GM06990 (cell line): ENCODE data around the gene RASGRP3.
A peak's percentile ranks its signal among the peaks of the same experiment; 100 is the strongest.

Experiments
- DNase-seq: peaks from one replicate; pipeline ENCODE4 v3.0.0-alpha.2; 2011; ENCODE audit not compliant: insufficient read length; ENCODE audit errors: extremely low read depth
- H3K27me3 ChIP-seq: replicated peaks from 2 replicates; pipeline ENCODE4 v1.6.0; 2011; ENCODE audit warnings: low read length; ENCODE audit not compliant: control insufficient read depth, insufficient read depth
- H3K36me3 ChIP-seq: 2 replicates; pipeline ENCODE4 v1.5.1; 2011; ENCODE audit warnings: low read length; ENCODE audit not compliant: control insufficient read depth, insufficient read depth
- H3K4me3 ChIP-seq: replicated peaks from 2 replicates; pipeline ENCODE4 v1.5.1; 2011; ENCODE audit warnings: low read depth, mild to moderate bottlenecking, control low read depth, low read length
- CTCF ChIP-seq: IDR thresholded peaks from 2 replicates; pipeline ENCODE4 v1.5.1; 2011; ENCODE audit warnings: low read length, control low read depth, mild to moderate bottlenecking, inconsistent platforms; ENCODE audit not compliant: insufficient read depth, poor library complexity, severe bottlenecking

Gene RASGRP3

GRCh38 chr2:33597026-33597425 is 120.6 kb downstream of the RASGRP3 start:
- no peak for TF ChIP-seq CTCF
- peak overlapping the region; percentile 95 for H3K4me3 ChIP-seq
- no peaks in the 10 kb centered on the region; the same call in 1 of the 2 replicates for H3K36me3 ChIP-seq
- no peak for DNase-seq
- H3K27me3 ChIP-seq = no peaks in the 10 kb centered on the region

DNA sequence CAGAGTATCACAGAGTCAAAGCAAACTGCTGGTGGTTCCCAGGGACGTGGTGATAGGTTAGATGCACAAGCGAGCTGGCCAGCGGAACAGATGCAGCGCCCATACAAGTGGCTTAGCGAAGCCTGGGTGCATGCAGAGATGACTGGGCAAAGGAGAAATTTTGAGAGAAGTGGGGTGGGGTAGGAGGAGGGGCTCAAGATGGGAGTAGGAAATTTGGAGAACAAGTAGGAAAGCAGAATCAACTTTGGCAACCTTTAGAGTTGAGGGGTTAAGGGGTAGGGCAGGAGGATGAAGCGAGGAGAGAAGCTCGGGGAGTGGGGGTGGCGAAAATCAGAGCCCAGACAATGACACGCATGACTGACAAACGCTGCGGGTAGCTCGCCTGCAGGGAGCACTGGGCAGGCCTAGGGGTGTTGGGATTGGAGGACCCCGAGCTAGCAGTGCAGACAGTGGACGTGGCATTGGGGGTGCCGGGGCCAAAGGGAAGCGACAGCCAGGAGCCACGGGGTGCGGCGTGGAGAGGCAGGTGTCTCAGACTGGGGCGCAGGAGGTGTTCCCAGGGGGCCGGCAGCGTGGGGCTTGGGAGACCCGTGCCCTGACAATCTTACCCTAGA is 122.2 kb downstream of the RASGRP3 start:
- Histone ChIP-seq H3K27me3 (no peaks in the 10 kb centered on the region), H3K36me3 (no peaks in the 10 kb centered on the region; the same call in 1 of the 2 replicates), H3K4me3 (peak overlapping the region; percentile 95)
- DNase-seq = peak; percentile 46
- no peak for TF ChIP-seq CTCF

DNA sequence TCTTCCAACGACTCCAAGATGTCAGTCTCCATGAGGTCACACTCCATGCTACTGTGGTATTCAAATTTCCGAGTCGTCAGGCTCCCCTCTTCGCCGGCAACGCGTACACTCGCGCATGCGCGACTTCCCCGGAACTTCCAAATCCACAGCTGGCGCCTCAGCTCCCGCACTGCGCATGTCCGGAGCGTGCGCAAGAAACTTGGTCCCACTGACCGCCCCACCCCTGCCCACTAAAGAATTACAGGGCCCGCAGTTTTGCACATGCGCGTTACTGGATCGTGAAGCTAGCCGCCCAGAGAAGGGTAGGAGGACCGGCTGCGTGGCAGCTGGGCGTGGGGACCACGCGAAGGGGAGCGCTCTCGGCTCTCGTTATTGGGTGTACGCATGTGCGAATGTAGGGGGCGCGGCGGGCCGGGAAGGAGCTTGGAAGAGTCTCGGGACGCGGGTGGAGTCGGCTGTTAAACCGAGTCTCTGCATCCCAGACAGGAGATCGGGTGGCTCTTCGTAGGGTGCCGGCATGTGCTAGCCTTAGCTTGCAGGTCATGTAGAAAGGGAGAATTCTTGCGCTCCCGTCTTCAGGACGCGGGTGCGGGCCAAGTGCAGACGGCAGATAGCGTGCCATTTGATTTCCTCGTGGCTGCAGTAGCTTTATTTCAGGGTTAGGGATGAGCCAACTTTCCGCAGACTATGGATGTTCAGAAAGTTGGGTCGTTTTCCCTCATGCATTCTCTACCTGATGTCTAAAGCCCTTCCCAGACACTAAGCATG is 122.9 kb downstream of the RASGRP3 start, which contains the start of gene FAM98A:
Gene FAM98A, minus strand, starts transcription at position 125 of the 768 bp plus-strand sequence. Its CDS starts 78 bp downstream, at position 47.
- TF ChIP-seq CTCF = peak; percentile 27

DNA sequence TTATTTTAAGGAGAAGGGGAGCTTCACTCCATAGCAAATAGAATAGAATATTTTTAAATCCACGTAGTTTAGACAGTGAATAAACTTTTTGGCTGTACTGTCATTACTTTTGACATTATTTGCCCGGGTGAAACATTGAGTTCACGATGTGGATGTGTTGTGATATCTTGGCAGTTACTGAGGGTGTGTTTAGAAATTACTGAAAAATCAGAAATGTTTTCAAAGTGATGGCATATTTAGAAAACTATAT is 123.4 kb downstream of the RASGRP3 start:
- Histone ChIP-seq H3K36me3 (no peaks in the 10 kb centered on the region; the same call in 1 of the 2 replicates), H3K4me3 (peak overlapping the region; percentile 95), H3K27me3 (no peaks in the 10 kb centered on the region)
- no peak for DNase-seq
- no peak for TF ChIP-seq CTCF

More for the DNA sequence above, 122.9 kb downstream of the RASGRP3 start, which contains the start of gene FAM98A:
- Histone ChIP-seq H3K4me3 (peak within 1 kb of the TSS; percentile 95), H3K36me3 (no peaks in the 10 kb centered on the region; the same call in 1 of the 2 replicates), H3K27me3 (no peaks in the 10 kb centered on the region)
- peak; percentile 98 for DNase-seq

DNA sequence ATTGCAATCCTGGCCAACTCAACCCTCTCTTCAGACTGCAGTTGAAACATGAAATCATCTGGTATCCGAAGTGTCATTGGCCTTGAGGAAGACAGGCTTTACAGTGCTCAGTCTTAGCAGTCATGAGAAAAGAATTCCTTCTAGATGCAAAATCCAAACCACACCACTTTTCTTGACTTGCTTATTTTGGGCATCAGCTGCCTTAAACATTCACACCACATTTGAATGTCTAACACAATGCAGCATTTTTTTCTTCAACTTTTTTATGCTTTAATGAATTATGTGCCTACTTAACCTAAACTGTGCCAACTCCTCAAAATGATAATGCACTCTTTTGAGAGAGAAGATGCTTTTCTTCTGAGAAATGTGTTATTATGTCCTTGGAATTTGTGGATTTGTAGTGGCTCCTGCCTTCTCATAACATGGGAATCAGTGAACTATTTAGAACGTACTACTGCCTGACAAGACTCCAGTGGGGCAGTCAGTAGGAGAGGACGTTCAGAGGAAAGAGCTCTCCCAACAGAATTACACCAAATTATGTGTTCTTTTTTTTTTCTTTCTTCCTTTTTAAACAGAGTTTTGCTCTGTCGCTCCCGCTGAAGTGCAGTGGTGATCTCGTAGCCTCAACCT is 125.9 kb downstream of the RASGRP3 start:
- no peak for TF ChIP-seq CTCF
- H3K36me3 ChIP-seq = no peaks in the 10 kb centered on the region
- no peak overlapping the region for H3K4me3 ChIP-seq
- H3K27me3 ChIP-seq = no peaks in the 10 kb centered on the region
- DNase-seq = no peak
